Stimulated activated CD8-positive, alpha-beta memory T cell treated with anti-CD3 and anti-CD28 coated beads, Interleukin-4, amount 100 ng/mL, for 1 hour (primary cell): ENCODE data around the gene MAFB.
"Not testable (repeated sequence)": the region's sequence is repeated elsewhere in the genome, so short reads cannot be mapped to it uniquely, and the experiment has no call there.

Experiments used
- DNase-seq, 2 donors: peaks; one replicate each; pipeline ENCODE4 v3.0.0-alpha.2; 2020; ENCODE audit warnings: low read depth in 2 of 2, low spot score in 1 of 2

The MAFB gene

GRCh38 chr20:40689100-40689942, at the start of gene MAFB:
TSS of gene MAFB (minus strand) at chr20:40689236. CDS start at chr20:40688850, 386 bp downstream.
- DNase-seq: no peak

- not testable (repeated sequence) for DNase-seq
These were observed 47.4 kb upstream of the MAFB start for GRCh38 chr20:40736468-40736867.

GRCh38 chr20:40728996-40729395, 40.0 kb upstream of the MAFB start:
- DNase-seq: no peak

DNA sequence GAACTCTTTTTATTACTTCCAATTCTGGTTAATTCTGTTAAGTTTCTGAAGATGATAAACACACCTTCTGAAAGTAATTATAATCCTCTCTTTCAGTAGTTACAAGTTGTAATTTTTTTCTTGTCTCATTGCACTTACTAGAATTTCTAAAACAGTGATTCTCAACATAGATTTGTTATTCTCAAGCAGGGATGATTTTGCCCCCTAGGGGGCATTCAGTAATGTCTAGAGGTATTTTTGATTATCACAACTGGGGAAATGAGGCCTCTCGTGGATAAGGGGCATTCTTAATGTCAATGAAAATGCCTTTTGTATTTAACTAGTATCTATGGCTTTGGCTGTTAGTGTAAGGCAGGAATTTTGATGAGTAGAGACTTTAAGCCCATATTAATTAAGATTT, 39.4 kb upstream of the MAFB start:
- DNase-seq: no peak

DNA sequence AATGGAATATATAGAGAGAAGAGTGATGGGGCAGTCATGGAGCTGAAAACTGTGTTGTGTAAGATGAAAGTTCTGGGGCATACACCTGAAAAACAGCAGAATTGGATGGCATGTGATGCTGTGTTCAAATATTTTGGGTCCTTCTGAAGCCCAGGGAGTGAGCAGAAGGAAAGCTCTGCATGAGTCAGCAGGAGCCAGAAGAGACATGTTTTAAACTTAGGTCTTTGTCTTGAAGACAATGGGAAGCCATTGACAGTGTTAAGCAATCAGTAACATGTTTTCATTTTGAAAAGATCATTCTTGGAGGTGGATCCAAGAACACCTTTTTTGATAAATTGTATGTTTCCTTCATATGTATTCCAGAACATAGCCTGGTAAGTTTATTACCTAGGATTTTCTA, 38.9 kb upstream of the MAFB start:
- DNase-seq: no peak

DNA sequence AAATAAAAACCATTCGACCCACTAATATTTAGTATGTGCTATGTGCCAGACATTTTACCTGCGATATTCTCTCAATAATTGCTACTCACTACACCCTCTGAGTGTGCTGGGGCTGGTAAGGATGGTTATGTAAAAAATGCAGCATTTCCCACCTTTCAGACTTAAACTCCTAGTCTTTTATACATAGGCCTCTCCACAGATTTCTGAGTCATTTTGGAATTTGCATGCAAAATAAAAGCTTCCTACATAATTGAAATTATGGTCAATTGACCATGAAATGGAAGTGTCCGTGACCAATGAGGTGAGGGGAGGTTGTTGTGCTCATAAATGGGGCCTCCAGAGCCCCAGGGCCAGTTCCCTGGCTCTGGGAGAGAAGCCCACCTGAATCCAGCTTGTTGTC, 37.7 kb upstream of the MAFB start:
- DNase-seq: no peak

GRCh38 chr20:40724566-40724965, 35.5 kb upstream of the MAFB start:
- no peak for DNase-seq

GRCh38 chr20:40720826-40721225, 31.8 kb upstream of the MAFB start:
- no peak for DNase-seq

GRCh38 chr20:40720099-40720498, 31.1 kb upstream of the MAFB start:
- DNase-seq: no peak

DNA sequence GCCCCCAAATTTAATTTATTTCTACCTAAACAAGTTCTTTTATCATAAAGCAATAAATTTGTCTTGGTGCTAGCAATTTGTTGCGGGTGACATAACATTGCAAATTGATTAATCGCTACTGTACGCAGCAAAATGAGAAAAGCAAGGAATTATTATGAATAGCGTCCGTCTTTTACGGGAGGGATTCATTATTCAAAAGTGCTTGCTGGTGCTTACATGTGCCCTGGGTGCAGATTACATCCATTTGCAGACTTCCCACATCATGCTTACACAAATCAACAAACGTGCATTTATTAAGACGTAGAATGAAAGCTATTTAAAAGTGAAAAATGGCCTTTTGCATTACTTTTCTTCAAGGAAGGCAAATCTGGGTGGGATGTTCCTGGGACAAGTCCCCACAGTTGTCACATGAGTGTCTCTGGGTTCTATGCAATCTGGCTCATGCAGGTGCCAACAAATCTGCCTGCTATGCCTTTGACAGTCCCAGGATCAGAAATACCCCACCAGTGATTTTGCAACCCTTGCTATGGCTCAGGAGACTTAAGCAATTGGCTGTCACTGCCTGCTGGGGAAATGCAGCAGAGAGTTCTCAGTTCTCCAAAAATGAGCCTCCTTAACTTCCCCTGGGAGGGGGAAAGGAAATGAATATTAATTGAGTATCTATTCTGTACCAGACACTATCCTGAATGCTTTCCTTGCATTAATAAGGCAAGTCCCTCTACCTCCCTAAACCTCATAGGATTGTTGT, 30.1 kb upstream of the MAFB start:
- DNase-seq: no peak

GRCh38 chr20:40718214-40718977, 29.4 kb upstream of the MAFB start:
- DNase-seq: no peak

GRCh38 chr20:40717343-40717865, 28.4 kb upstream of the MAFB start:
- no peak for DNase-seq

DNA sequence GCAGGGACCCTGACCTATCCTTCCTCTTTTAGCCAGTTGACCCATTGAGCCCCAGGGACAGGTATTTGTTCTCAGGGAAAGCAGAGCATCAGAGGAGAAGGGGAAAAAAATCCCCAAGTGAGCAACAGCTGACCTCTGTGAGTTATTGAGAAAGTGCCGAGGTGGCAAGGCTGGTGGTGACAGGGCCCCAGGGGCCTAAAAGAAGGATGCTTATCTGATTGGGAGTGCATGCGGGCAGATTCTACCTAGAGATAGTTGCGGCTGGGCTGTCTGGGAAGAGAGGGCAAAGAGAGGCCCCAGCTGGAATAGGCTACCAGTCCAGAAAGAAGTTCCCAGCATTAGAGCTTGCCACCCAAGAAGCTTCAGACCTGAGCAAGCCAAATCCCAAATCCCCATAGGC, 26.5 kb upstream of the MAFB start:
- DNase-seq: no peak

DNA sequence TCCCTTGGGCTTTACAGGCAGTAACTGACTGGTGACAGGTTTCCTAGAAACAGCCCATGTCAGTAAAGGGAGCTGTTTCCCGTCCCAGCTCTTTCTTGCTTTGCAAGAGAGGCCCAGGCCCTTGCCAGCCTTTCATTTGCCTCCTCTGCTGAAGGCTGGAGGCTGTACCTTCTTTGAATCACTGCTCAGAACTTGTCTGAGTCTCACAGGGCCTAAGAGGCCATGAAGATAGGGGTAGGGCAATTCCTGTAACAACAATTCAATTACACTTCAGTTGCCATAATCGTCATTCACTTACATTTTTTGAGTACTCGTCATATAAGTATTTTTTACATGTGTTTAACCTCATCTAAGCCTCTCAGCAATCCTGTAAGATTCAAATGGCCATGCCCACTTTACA, 25.9 kb upstream of the MAFB start:
- no peak for DNase-seq

GRCh38 chr20:40714109-40714508, 25.1 kb upstream of the MAFB start:
- no peak for DNase-seq

DNA sequence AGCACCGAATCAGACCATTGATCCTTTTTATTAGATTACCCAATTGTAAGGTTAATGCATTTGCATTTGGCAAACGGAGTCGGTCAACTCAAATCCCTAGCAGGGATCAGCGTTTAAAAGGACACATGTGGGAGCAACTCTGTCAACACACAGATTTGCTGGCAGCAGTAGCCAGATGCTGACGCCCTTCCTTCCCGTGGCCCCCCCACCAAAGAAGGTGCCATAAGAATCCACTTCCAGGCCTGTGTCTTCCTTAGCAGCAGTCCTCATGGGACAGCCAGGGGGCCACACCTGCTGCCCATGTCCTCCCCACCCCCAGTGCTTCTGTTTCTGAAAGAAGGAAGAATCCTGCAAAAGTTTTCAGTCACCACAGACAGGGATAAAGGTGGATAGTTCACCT, 24.5 kb upstream of the MAFB start:
- no peak for DNase-seq

DNA sequence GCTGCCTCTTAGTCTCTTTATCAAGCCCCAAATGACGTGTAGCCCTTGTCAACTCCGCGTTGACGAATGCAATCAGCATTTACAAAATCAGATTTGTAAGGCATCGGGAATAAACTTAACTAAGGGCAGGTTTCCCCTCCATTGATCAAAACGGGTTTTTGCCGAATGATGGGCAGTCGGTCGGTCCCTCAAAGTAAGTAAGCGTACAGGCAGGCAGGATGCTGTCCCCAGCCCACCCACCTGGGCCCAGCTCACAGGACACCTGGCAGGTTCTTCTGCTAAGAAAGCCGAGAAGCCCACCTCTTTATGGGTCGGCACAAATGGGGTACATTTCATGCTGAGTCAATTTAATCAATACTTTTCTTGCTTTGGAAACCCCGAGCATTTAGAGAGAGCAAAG, 22.0 kb upstream of the MAFB start:
- no peak for DNase-seq

DNA sequence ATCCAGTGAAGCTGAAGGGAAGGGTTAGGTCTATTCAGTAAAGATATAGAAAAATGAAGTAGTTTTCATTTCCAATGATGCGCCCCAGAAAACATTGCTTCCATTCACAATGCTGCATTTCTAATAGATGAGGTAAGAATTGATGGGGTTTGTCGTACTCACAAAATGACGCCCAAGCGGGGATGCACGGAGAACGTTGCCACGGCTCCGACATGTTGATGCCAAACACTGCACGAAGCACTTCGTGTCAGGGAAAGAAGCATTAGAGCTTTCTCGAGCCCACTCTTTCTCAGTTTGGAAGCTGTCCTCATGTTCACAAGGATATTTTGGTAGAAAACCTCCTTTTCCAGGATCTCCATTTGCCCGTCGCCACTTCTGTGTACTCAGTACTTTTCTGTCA, 21.6 kb upstream of the MAFB start:
- no peak for DNase-seq

DNA sequence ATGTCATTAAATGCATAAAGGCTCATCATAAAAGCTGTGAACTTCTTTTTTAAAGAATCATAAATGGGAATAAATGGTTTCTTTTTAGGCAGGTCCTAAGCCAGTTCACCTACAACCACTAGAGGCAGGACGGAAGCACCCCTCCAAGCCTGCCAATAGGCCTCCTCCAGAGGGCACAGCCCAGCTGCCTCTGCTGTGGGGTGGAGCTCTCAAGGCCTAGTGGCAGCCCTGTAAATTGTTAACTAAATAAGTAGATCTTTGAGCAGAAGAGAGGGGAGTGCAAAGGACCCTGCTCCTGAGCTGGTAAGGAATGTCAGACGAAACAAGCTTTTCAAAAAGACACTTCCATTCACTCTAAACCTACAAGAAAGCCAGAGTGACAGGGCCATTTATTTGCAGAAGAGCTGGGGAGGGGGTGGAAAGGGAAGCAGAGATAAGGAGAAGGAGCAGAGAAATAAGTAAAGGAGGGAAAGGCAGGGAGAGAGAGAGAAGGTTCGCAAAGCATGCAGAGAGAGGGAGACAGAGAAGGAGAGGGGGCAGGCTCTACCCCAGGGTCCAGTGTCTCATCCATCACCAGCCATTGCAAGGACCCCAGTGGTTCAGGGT, 18.0 kb upstream of the MAFB start:
- DNase-seq: no peak

- no peak for DNase-seq
These were observed 16.4 kb upstream of the MAFB start for GRCh38 chr20:40705413-40705812.

DNA sequence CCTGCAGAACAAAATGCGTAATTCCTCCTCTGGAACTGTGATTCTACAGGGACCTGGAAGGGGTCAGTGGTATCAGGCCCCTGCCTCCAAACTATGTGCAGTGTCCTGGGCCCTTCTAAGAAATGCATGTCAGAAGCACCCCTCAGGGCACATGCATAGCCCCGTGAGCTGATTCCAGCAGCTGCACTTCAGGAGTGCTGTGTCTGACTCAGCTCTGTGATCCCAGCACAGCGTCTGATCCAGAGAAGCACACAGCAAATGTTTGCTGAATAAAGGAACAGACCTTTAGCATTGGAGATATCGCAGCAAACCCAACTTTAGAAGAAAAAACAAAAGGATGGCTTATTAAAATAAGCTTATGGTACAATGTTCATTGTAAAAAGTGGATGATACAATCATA, 15.8 kb upstream of the MAFB start:
- no peak for DNase-seq
